Measurements from ENCODE around the gene SRRD.

DNA sequence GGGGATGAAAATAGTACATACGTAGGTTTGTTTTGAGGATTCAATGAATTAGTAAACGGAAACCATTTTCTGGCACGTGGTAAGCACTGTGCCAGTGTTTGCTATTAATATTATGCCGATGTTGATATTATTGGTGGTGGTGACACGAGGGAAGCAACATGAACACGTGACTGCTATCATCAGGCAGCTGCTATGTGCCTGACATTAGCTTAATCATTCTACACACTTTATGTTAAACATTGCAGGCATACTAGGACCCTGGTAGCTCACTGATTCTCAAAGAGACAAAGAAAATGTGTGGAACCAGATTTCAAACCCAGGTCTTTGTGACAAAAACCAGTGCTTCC is 656 bp downstream of the SRRD start:
- TF ChIP-seq, protein P1, sequence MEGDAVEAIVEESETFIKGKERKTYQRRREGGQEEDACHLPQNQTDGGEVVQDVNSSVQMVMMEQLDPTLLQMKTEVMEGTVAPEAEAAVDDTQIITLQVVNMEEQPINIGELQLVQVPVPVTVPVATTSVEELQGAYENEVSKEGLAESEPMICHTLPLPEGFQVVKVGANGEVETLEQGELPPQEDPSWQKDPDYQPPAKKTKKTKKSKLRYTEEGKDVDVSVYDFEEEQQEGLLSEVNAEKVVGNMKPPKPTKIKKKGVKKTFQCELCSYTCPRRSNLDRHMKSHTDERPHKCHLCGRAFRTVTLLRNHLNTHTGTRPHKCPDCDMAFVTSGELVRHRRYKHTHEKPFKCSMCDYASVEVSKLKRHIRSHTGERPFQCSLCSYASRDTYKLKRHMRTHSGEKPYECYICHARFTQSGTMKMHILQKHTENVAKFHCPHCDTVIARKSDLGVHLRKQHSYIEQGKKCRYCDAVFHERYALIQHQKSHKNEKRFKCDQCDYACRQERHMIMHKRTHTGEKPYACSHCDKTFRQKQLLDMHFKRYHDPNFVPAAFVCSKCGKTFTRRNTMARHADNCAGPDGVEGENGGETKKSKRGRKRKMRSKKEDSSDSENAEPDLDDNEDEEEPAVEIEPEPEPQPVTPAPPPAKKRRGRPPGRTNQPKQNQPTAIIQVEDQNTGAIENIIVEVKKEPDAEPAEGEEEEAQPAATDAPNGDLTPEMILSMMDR (conservative IDR thresholded peaks at IDR 0.05), result no peak
- no peak for TF ChIP-seq EZH2 (IDR thresholded peaks at IDR 0.05; ENCODE audit: low read depth)
